Liver (tissue), 2 donors: ENCODE data around the gene RB1.

Experiments used
- RXRA ChIP-seq, 2 donors: IDR thresholded peaks; 2 replicates each; pipeline ENCODE4 v1.6.1; 2017 to 2018; ENCODE audit warnings: antibody characterized with exemption in 2 of 2, mild to moderate bottlenecking in 1 of 2
- TAF1 ChIP-seq: conservative IDR thresholded peaks from 2 replicates; pipeline ENCODE4 v1.6.1; 2016; ENCODE audit warnings: antibody characterized with exemption, mild to moderate bottlenecking
- donor health status: healthy.

DNA sequence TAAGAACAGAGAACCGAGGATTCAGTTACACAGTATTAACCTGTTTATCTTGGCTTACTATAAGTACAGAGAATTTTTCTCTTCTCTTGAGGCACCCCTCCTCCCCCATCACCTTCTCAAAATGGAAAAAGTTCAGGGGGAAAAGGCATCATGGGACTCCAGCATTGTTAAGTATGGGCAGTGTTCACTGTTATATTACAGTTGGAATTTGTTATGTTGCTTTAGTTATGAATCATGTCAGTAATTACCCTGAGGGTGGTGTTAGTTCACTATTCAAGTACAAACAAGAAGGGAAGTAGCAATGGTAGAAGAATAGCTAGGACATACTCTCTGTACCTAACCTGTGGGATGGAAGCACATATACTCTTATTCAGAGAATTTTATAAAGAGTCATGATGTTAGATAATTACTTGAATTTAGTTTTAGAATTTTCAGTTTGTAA lies 97.3 kb downstream of the RB1 start:
- TF ChIP-seq RXRA (IDR thresholded peaks at IDR 0.05), result no peak
- TF ChIP-seq TAF1, result no peak
